B cell (primary cell): ENCODE results near the gene COL9A3. TPM values are rescaled to one million over a fixed set of nuclear protein-coding genes. Genes with fewer than 3 reads are reported as not detected.

Source experiments
- ATAC-seq: fragments of 200-7000 bp; cut with Tn5 transposase; one replicate; pipeline ENCODE4 v1.10.0; 2021; ENCODE audit warnings: low read depth, mild to moderate bottlenecking, moderate number of reproducible peaks, moderate library complexity
- CTCF ChIA-PET: fragments of 350-600 bp; sonication (Branson Sonifier 250); formaldehyde crosslinking; loops from one replicate; lab custom pipeline; 2021; ENCODE audit warnings: antibody characterized with exemption, inconsistent platforms; lab: Charles Lee
- POLR2A ChIA-PET: fragments of 350-600 bp; sonication (Branson Sonifier 250); formaldehyde crosslinking; loops from one replicate; lab custom pipeline; 2021; ENCODE audit warnings: antibody characterized with exemption; lab: Charles Lee
- DNase-seq: peaks from one replicate; pipeline ENCODE4 v3.0.0; 2013
- H2AFZ ChIP-seq: 2 replicates; pipeline ENCODE4 v1.6.1; 2012; ENCODE audit warnings: mild to moderate bottlenecking, low read depth, low read length; ENCODE audit not compliant: insufficient read depth, poor library complexity, severe bottlenecking
- H3K27ac ChIP-seq, 2 donors: 1 replicate in 1 of 2; 2 replicates in 1 of 2; pipeline ENCODE4 v1.5.1; 2012 to 2013; ENCODE audit warnings: low read length in 2 of 2, mild to moderate bottlenecking in 2 of 2, moderate library complexity in 1 of 2
- H3K27me3 ChIP-seq, 4 experiments: fragments of 200-600 bp in 1 of 4; sonication (generic) in 1 of 4; replicated peaks in 1 of 4; 1 replicate in 2 of 4; 2 replicates in 2 of 4; pipeline versions ENCODE4 v1.6.1 to v1.7.0; 2013 to 2016; ENCODE audit warnings: low read length in 3 of 4, mild to moderate bottlenecking in 2 of 4, mixed read lengths in 1 of 4, moderate library complexity in 1 of 4; ENCODE audit not compliant: insufficient read depth in 4 of 4, control insufficient read depth in 3 of 4; ENCODE audit errors: control extremely low read depth in 1 of 4
- H3K36me3 ChIP-seq, 2 experiments: replicated peaks in 1 of 2; 1 replicate in 1 of 2; 2 replicates in 1 of 2; pipeline versions ENCODE4 v1.6.1 to v1.7.1; 2013; ENCODE audit warnings: low read length in 1 of 2; ENCODE audit not compliant: insufficient read depth in 2 of 2, control insufficient read depth in 1 of 2; ENCODE audit errors: control extremely low read depth in 1 of 2, extremely low read depth in 1 of 2
- H3K4me1 ChIP-seq, 2 donors: fragments of 200-600 bp in 1 of 2; sonication (generic) in 1 of 2; 1 replicate in 1 of 2; 2 replicates in 1 of 2; pipeline versions ENCODE4 v1.5.1 to v1.6.1; 2013 to 2017; ENCODE audit warnings: low read length in 2 of 2; ENCODE audit not compliant: control insufficient read depth in 2 of 2, insufficient read depth in 2 of 2
- H3K4me2 ChIP-seq: replicated peaks from 2 replicates; pipeline ENCODE3; 2012; ENCODE audit warnings: mild to moderate bottlenecking, low read depth, low read length; ENCODE audit not compliant: poor library complexity, severe bottlenecking
- H3K4me3 ChIP-seq, 5 experiments: fragments of 200-600 bp in 1 of 5; sonication (generic) in 1 of 5; 1 replicate in 3 of 5; 2 replicates in 2 of 5; pipeline versions ENCODE4 v1.5.1 to v1.7.0; 2011 to 2016; ENCODE audit warnings: low read length in 4 of 5, mild to moderate bottlenecking in 4 of 5, low read depth in 2 of 5, control low read depth in 1 of 5, moderate library complexity in 1 of 5; ENCODE audit not compliant: insufficient read depth in 1 of 5; ENCODE audit errors: control extremely low read depth in 1 of 5, extremely low read depth in 1 of 5
- H3K79me2 ChIP-seq: fragments of 200-600 bp; sonication (generic); one replicate; pipeline ENCODE4 v1.6.0; 2016; ENCODE audit warnings: low read length; ENCODE audit not compliant: control insufficient read depth, insufficient read depth
- H3K9ac ChIP-seq: fragments of 200-600 bp; sonication (generic); 2 replicates; pipeline ENCODE4 v1.6.1; 2017; ENCODE audit warnings: mild to moderate bottlenecking, low read length, moderate library complexity
- H3K9me3 ChIP-seq, 3 donors: one replicate each; pipeline versions ENCODE4 v1.6.1 to v1.7.1; 2013; ENCODE audit warnings: low read length in 2 of 3; ENCODE audit not compliant: control insufficient read depth in 2 of 3, insufficient read depth in 1 of 3; ENCODE audit errors: control extremely low read depth in 1 of 3
- H4K20me1 ChIP-seq: 2 replicates; pipeline ENCODE4 v1.6.0; 2012; ENCODE audit warnings: mild to moderate bottlenecking, low read length; ENCODE audit not compliant: insufficient read depth, control insufficient read depth, poor library complexity, severe bottlenecking
- H3K27ac Mint-ChIP-seq: one replicate; pipeline ENCODE4 v1.8.0; 2021; ENCODE audit warnings: mixed read lengths
- H3K27me3 Mint-ChIP-seq: one replicate; pipeline ENCODE4 v1.8.0; 2021; ENCODE audit warnings: mixed read lengths
- H3K4me1 Mint-ChIP-seq: one replicate; pipeline ENCODE4 v1.8.0; 2021; ENCODE audit warnings: mixed read lengths
- H3K4me3 Mint-ChIP-seq: one replicate; pipeline ENCODE4 v1.8.0; 2021; ENCODE audit warnings: mixed read lengths
- H3K9me3 Mint-ChIP-seq: one replicate; pipeline ENCODE4 v1.8.0; 2022; ENCODE audit warnings: mixed read lengths; ENCODE audit not compliant: insufficient read depth
- CTCF ChIP-seq: fragments of 200-600 bp; IDR thresholded peaks from one replicate; pipeline ENCODE4 v1.8.0; 2022; ENCODE audit warnings: antibody characterized with exemption, mild to moderate bottlenecking
- EZH2 ChIP-seq: IDR thresholded peaks from 2 replicates; pipeline ENCODE4 v1.6.1; 2012; ENCODE audit warnings: borderline replicate concordance, low read depth, mild to moderate bottlenecking, moderate library complexity, low read length; ENCODE audit not compliant: insufficient read depth, poor library complexity, severe bottlenecking
- WGBS: methylation state at CpG from one replicate; pipeline ENCODE4 v1.1.5; 2013; ENCODE audit warnings: missing lambda C conversion rate; ENCODE audit not compliant: insufficient coverage; 5-methylcytosine and 5-hydroxymethylcytosine counted together
- intact Hi-C: fragments of 100-400 bp; cut with micrococcal nuclease; formaldehyde crosslinking; loops from one replicate; pipeline ENCODE4 v1.10.0; 2022
- polyA plus RNA-seq: library from polyadenylated mRNA; depleted of rRNA; stranded (reverse); fragments of >200 nt; gene quantifications from 2 replicates; pipeline ENCODE4 v1.2.3, GENCODE V29; 2012
- total RNA-seq, 2 donors: library from RNA; stranded (reverse); fragments of 120-200 nt in 1 of 2; gene quantifications; 1 replicate in 1 of 2; 2 replicates in 1 of 2; pipeline versions ENCODE4 v1.2.3 to v1.2.4, GENCODE V29; 2013 to 2022

Gene COL9A3
- total and polyA plus RNA-seq, 2 donors (not counting 1 experiment from before 2014, with no cell fraction given): 10.7 to 96.3 TPM

GRCh38 chr20:62772990-62773844 is 43.6 kb upstream of the COL9A3 start:
- Histone ChIP-seq H4K20me1 (no peaks in the 10 kb centered on the region), H3K4me3 (no peak overlapping the region), H3K9me3 (peaks cover 0 to 22% (median 0%) of the 10 kb centered on the region in 3 donors), H3K4me2 (no peak overlapping the region), H3K27me3 (no peaks in the 10 kb centered on the region), H3K36me3 (no peaks in the 10 kb centered on the region), H3K9ac (no peak overlapping the region), H3K4me1 (peaks cover 17 to 25% of the 10 kb centered on the region in 2 donors), H2AFZ (no peak overlapping the region), H3K27ac (no peak overlapping the region), H3K79me2 (no peaks in the 10 kb centered on the region)
- ATAC-seq: no peak
- no peak overlapping the region for H3K27ac Mint-ChIP-seq
- DNase-seq: no peak
- ChIA-PET CTCF (no interaction called here), POLR2A (no interaction called here)
- peaks cover 22% of the 10 kb centered on the region for H3K4me1 Mint-ChIP-seq
- intact Hi-C loops: no loop called here
- 79% methylated on average over 15 of the region's 19 CpGs for WGBS
- H3K4me3 Mint-ChIP-seq: no peak overlapping the region
- TF ChIP-seq CTCF: no peak
- TF ChIP-seq EZH2: no peak
- H3K27me3 Mint-ChIP-seq: peaks cover 6% of the 10 kb centered on the region
- H3K9me3 Mint-ChIP-seq: no peaks in the 10 kb centered on the region
